Panc1 (cell line): Measurements from ENCODE around the gene NPTX1. TPM values are rescaled to one million over a fixed set of nuclear protein-coding genes. Genes with fewer than 3 reads are reported as not detected.

Experiments
- ATAC-seq: fragments of 200-7000 bp; cut with Tn5 transposase; 2 replicates; pipeline ENCODE4 v1.9.1; 2020; ENCODE audit warnings: mild to moderate bottlenecking, moderate library complexity
- BruUV-seq: library from RNA; stranded (reverse); fragments of 400-500 nt; replicated peaks from 2 replicates; lab custom pipeline; 2021; lab: Mats Ljungman, UMichigan
- CTCF ChIA-PET: fragments of 300-600 bp; sonication (Branson Sonifier 250); formaldehyde crosslinking; loops from one replicate; lab custom pipeline; 2022; ENCODE audit warnings: antibody characterized with exemption; lab: Charles Lee
- POLR2A ChIA-PET: fragments of 300-600 bp; sonication (Branson Sonifier 250); formaldehyde crosslinking; loops from one replicate; lab custom pipeline; 2022; ENCODE audit warnings: antibody characterized with exemption; lab: Charles Lee
- DNase-seq: peaks from one replicate; pipeline ENCODE4 v3.0.0-alpha.2; 2010; ENCODE audit warnings: low read depth, low spot score
- H3K27ac ChIP-seq: 2 replicates; pipeline ENCODE4 v1.5.1; 2011; ENCODE audit warnings: mild to moderate bottlenecking, low read length, inconsistent platforms
- H3K27me3 ChIP-seq: fragments of 200-500 bp; sonication (Bioruptor generic); 2 replicates; pipeline ENCODE4 v1.6.0; 2014; ENCODE audit warnings: low read length, inconsistent platforms; ENCODE audit not compliant: control insufficient read depth, insufficient read depth
- H3K36me3 ChIP-seq: fragments of 200-500 bp; sonication (Bioruptor generic); 2 replicates; pipeline ENCODE4 v1.5.1; 2014; ENCODE audit warnings: inconsistent platforms, mild to moderate bottlenecking, low read length, moderate library complexity; ENCODE audit not compliant: control insufficient read depth, insufficient read depth
- H3K4me1 ChIP-seq: 2 replicates; pipeline ENCODE4 v1.5.1; 2011; ENCODE audit warnings: inconsistent platforms, mild to moderate bottlenecking, low read length, moderate library complexity; ENCODE audit not compliant: control insufficient read depth, insufficient read depth
- H3K4me3 ChIP-seq, 2 experiments: 2 replicates each; pipeline ENCODE4 v1.5.1; 2011 to 2012; ENCODE audit warnings: low read depth in 2 of 2, low read length in 2 of 2, mild to moderate bottlenecking in 2 of 2, inconsistent platforms in 1 of 2, moderate library complexity in 1 of 2
- H3K9me3 ChIP-seq: fragments of 200-500 bp; sonication (Bioruptor generic); 2 replicates; pipeline ENCODE4 v1.5.1; 2014; ENCODE audit warnings: low read depth, mild to moderate bottlenecking, inconsistent platforms, low read length, moderate library complexity; ENCODE audit not compliant: control insufficient read depth, insufficient read depth
- POLR2AphosphoS5 ChIP-seq: IDR thresholded peaks from 2 replicates; pipeline ENCODE4 v1.6.1; 2012; ENCODE audit warnings: mild to moderate bottlenecking, low read depth, low read length, moderate library complexity
- SIN3A ChIP-seq: IDR thresholded peaks from 2 replicates; pipeline ENCODE4 v1.6.1; 2012; ENCODE audit warnings: low read depth, mild to moderate bottlenecking, low read length, moderate library complexity, borderline replicate concordance; ENCODE audit not compliant: insufficient read depth
- TCF7L2 ChIP-seq: IDR thresholded peaks from 2 replicates; pipeline ENCODE4 v1.6.1; 2011; ENCODE audit warnings: mild to moderate bottlenecking, low read depth, low read length, inconsistent platforms
- in situ Hi-C: cut with HindIII; loops from 2 replicates; pipeline ENCODE4 v1.10.0; 2016; ENCODE audit warnings: low sequenced_read_pairs, low pct_unique_long_range_greater_than_20kb
- intact Hi-C: fragments of 100-400 bp; cut with micrococcal nuclease; formaldehyde crosslinking; loops from one replicate; pipeline ENCODE4 v1.10.0; 2022; ENCODE audit not compliant: unreplicated experiment
- total RNA-seq: library from RNA; stranded (reverse); gene quantifications from one replicate; pipeline ENCODE4 v1.2.1, GENCODE V29; 2021; ENCODE audit not compliant: unreplicated experiment
- TF ChIP-seq, protein P1 (sequence below): fragments of 450-650 bp; IDR thresholded peaks from 2 replicates; pipeline ENCODE4 v1.5.1; 2017; ENCODE audit warnings: mild to moderate bottlenecking
- TF ChIP-seq, protein P2 (sequence below), 2 experiments: IDR thresholded peaks; 2 replicates each; pipeline ENCODE4 v1.6.1; 2011 to 2012; ENCODE audit warnings: low read depth in 2 of 2, control low read depth in 1 of 2, low read length in 1 of 2, mild to moderate bottlenecking in 1 of 2, moderate library complexity in 1 of 2; ENCODE audit not compliant: insufficient read depth in 1 of 2

Gene NPTX1
- total RNA-seq, 1 experiment from 2014 or later, result 1.1 TPM

DNA sequence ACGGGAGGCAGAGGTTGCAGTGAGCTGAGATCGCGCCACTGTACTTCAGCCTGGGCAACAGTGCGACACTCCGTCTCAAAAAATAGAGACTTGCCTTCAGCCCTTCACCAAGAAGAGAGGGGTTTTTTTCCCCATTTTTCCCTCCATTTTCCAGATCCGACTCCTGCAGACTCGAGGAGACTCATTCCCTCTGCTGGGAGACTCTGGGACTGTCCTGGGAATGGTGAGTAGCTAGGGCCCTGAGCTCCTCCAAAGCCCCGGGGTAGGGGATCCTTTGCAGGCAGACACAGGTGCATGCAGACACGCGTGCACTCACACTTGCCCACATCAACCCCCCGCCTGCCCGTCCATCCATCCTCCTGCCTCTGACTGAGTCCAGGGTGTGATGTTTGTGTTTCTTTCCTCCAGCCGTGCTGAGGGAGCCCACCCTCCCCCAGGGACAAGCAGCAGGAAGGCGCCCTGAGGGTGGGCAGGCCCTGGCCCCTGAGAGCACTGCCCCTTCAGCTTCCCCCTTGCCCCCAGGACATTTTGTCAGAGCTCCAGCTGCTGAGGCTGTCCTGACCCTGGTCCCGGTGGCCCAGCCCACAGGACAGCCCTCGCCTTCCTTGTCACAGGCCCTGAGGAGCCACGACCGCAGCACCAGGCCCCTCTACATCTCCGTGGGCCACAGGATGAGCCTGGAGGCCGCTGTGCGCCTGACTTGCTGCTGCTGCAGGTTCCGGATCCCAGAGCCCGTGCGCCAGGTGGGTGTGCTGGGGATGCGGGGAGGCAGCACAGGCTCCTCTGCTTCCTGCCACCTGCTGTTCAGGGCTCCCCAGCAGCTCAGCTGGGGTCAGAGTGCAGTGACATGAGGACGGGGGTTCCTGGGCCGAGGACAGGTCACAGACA lies 51.3 kb downstream of the NPTX1 start:
- Histone ChIP-seq H3K27me3 (no peaks in the 10 kb centered on the region), H3K27ac (no peak overlapping the region), H3K4me3 (no peak overlapping the region), H3K4me1 (no peaks in the 10 kb centered on the region), H3K9me3 (no peaks in the 10 kb centered on the region), H3K36me3 (no peaks in the 10 kb centered on the region)
- in situ Hi-C loops (no loop called here), intact Hi-C loops (loop anchor here (5.0 kb wide), 1 partner anchor 557 kb away; no protein-coding TSS in a partner anchor)
- no TSS peak for BruUV-seq
- TF ChIP-seq TCF7L2, result no peak
- TF ChIP-seq, protein P1, sequence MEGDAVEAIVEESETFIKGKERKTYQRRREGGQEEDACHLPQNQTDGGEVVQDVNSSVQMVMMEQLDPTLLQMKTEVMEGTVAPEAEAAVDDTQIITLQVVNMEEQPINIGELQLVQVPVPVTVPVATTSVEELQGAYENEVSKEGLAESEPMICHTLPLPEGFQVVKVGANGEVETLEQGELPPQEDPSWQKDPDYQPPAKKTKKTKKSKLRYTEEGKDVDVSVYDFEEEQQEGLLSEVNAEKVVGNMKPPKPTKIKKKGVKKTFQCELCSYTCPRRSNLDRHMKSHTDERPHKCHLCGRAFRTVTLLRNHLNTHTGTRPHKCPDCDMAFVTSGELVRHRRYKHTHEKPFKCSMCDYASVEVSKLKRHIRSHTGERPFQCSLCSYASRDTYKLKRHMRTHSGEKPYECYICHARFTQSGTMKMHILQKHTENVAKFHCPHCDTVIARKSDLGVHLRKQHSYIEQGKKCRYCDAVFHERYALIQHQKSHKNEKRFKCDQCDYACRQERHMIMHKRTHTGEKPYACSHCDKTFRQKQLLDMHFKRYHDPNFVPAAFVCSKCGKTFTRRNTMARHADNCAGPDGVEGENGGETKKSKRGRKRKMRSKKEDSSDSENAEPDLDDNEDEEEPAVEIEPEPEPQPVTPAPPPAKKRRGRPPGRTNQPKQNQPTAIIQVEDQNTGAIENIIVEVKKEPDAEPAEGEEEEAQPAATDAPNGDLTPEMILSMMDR, result no peak
- no peak for TF ChIP-seq POLR2AphosphoS5
- TF ChIP-seq, protein P2, sequence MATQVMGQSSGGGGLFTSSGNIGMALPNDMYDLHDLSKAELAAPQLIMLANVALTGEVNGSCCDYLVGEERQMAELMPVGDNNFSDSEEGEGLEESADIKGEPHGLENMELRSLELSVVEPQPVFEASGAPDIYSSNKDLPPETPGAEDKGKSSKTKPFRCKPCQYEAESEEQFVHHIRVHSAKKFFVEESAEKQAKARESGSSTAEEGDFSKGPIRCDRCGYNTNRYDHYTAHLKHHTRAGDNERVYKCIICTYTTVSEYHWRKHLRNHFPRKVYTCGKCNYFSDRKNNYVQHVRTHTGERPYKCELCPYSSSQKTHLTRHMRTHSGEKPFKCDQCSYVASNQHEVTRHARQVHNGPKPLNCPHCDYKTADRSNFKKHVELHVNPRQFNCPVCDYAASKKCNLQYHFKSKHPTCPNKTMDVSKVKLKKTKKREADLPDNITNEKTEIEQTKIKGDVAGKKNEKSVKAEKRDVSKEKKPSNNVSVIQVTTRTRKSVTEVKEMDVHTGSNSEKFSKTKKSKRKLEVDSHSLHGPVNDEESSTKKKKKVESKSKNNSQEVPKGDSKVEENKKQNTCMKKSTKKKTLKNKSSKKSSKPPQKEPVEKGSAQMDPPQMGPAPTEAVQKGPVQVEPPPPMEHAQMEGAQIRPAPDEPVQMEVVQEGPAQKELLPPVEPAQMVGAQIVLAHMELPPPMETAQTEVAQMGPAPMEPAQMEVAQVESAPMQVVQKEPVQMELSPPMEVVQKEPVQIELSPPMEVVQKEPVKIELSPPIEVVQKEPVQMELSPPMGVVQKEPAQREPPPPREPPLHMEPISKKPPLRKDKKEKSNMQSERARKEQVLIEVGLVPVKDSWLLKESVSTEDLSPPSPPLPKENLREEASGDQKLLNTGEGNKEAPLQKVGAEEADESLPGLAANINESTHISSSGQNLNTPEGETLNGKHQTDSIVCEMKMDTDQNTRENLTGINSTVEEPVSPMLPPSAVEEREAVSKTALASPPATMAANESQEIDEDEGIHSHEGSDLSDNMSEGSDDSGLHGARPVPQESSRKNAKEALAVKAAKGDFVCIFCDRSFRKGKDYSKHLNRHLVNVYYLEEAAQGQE (IDR thresholded peaks at IDR 0.05; ENCODE audit: insufficient read depth in 1 of 2, low read depth in 2 of 2, low read length in 1 of 2), result no peak
- TF ChIP-seq SIN3A, result no peak
- ChIA-PET CTCF (interaction anchor here (0.6 to 1.6 kb wide), 3 partner anchors 9 to 236 kb away, joined by 3 to 5 read pairs (median 4); no protein-coding TSS in a partner anchor), POLR2A (no interaction called here)
- DNase-seq (no peak), ATAC-seq (no peak)

DNA sequence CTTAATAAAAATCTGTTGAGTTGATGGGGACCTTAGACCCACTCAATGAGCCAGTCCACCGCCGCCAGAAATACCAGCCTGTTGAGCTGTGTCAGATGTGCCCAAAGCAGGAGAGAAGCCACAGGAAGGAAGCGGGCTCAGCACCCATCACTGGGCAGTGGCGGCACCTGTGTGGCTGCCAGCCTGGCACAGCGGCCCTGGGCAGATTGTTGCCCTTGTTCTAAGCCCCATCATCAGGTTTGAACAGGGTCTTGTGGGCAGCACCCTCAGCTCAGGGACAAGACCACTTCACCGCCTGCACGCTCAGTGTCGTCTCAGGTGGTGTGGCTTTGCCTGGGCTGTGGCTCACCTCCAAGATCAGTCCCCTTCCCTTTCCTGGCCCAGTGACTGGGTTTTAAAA lies 52.1 kb downstream of the NPTX1 start:
- Histone ChIP-seq H3K27me3 (no peaks in the 10 kb centered on the region), H3K36me3 (no peaks in the 10 kb centered on the region), H3K27ac (no peak overlapping the region), H3K4me1 (no peaks in the 10 kb centered on the region), H3K4me3 (no peak overlapping the region), H3K9me3 (no peaks in the 10 kb centered on the region)
- DNase-seq (no peak), ATAC-seq (no peak)
- ChIA-PET CTCF (interaction anchor here (0.6 to 1.6 kb wide), 2 partner anchors 8 to 151 kb away, joined by 3 to 4 read pairs; no protein-coding TSS in a partner anchor), POLR2A (interaction anchor here (0.6 kb wide), 1 partner anchor 241 kb away, joined by 3 read pairs; no protein-coding TSS in a partner anchor)
- in situ Hi-C loops (no loop called here), intact Hi-C loops (no loop called here)
- no TSS peak for BruUV-seq
- TF ChIP-seq TCF7L2, result no peak
- TF ChIP-seq, protein P2 (IDR thresholded peaks at IDR 0.05; ENCODE audit: insufficient read depth in 1 of 2, low read depth in 2 of 2, low read length in 1 of 2), result no peak
- no peak for TF ChIP-seq POLR2AphosphoS5
- no peak for TF ChIP-seq SIN3A
- TF ChIP-seq, protein P1, result no peak
